ENCODE results near the gene UROS.

DNA sequence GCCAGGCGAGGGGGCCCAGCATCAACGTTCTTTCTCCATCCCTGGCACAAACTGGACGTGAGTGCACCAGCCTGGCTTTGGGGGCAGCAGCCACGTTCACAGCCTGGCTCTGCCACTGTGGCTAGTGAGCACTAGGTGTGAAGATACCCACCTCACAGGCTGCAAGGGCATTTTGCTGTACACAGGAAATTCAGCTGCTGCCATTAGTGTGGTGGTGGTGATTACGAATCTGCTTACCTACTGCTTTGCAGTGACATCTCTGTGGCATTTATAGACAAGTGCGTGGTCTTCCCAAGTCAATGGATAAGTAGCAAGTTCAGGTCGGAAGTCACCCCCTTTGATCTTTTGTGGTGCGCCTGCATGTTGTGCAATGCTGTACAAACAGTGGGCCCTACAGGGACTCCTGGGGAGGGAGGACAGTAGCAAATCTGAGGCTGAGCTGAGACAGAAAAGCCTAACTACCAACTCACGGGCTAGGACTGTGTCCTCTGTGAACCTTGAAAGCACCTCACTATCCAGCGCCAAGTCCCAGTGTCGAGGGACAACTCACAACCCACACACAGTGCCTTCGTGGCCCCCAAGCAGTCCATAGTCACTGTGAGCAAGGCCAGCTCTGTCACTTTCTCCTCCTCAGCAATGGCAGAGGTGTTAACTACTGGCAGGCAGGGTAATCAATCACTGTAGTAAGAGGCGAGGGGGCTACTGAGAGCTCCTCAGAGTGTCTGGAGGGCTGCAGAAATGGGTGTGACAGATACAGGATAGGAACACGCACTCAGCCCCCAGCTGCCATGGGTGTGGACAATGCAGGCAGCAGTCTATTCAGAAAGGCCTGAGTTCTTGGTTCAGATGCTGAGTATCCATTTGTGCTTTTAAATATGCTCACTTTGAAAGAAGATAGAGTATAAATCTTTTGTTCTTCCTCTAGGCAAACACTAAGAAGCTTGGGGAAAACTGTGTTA, 30.4 kb downstream of the UROS start:
- TF ChIP-seq CTCF (IDR thresholded peaks at IDR 0.05): no peak
- TF ChIP-seq POLR2A (IDR thresholded peaks at IDR 0.05): no peak
